ENCODE data around the gene RANBP17.

GRCh38 chr5:170937914-170938313 is 76.1 kb downstream of the RANBP17 start:
- TF ChIP-seq POLR2A (IDR thresholded peaks at IDR 0.05) (no peak), CTCF (IDR thresholded peaks at IDR 0.05) (no peak)
